Uterus (tissue), 4 donors: ENCODE results near the gene IL3. TPM values are rescaled to one million over a fixed set of nuclear protein-coding genes. Genes with fewer than 3 reads are reported as not detected.

Experiments used
- DNase-seq, 2 donors: peaks; one replicate each; pipeline ENCODE4 v3.0.0-alpha.2; 2019 to 2020
- H3K27ac ChIP-seq, 2 donors: fragments of 200-600 bp; sonication (generic); 1 replicate in 1 of 2; 2 replicates in 1 of 2; pipeline ENCODE4 v1.5.1; 2016 to 2018
- H3K27me3 ChIP-seq, 2 donors: fragments of 200-600 bp; sonication (generic); one replicate each; pipeline ENCODE4 v1.5.1; 2018 to 2019; ENCODE audit warnings: control low read depth in 1 of 2
- H3K36me3 ChIP-seq, 2 donors: fragments of 200-600 bp; sonication (generic); one replicate each; pipeline ENCODE4 v1.5.1; 2019; ENCODE audit warnings: control low read depth in 1 of 2
- H3K4me1 ChIP-seq, 2 donors: fragments of 200-600 bp; sonication (generic); one replicate each; pipeline ENCODE4 v1.5.1; 2018 to 2019; ENCODE audit warnings: control low read depth in 1 of 2
- H3K4me3 ChIP-seq, 2 donors: fragments of 200-600 bp; sonication (generic); 1 replicate in 1 of 2; 2 replicates in 1 of 2; pipeline ENCODE4 v1.5.1; 2018 to 2019; ENCODE audit warnings: mild to moderate bottlenecking in 1 of 2
- H3K9me3 ChIP-seq, 2 donors: fragments of 200-600 bp; sonication (generic); one replicate each; pipeline ENCODE4 v1.5.1; 2019; ENCODE audit warnings: control low read depth in 1 of 2
- POLR2A ChIP-seq, 2 donors: fragments of 450-650 bp; IDR thresholded peaks; one replicate each; pipeline ENCODE4 v1.6.1; 2016; ENCODE audit warnings: antibody characterized with exemption in 2 of 2, mild to moderate bottlenecking in 1 of 2, moderate library complexity in 1 of 2
- intact Hi-C: fragments of 100-400 bp; cut with DNase I; formaldehyde crosslinking; loops from one replicate; pipeline ENCODE4 v1.15.1; 2023; ENCODE audit warnings: low total_unique reads
- total RNA-seq, 4 donors: library from RNA; depleted of rRNA in 3 of 4; stranded (reverse); fragments of >200 nt in 3 of 4; gene quantifications; one replicate each; pipeline versions ENCODE4 v1.1.0 to v1.2.4, GENCODE V29; 2014 to 2023
- TF ChIP-seq, protein P1 (sequence below), 4 experiments: fragments of 200-600 bp in 2 of 4; fragments of 450-650 bp in 2 of 4; sonication (generic) in 2 of 4; IDR thresholded peaks; one replicate each; pipeline ENCODE4 v1.5.1; 2016 to 2019; ENCODE audit warnings: antibody characterized with exemption in 4 of 4, mild to moderate bottlenecking in 2 of 4, moderate library complexity in 1 of 4
- donor health status: DM: yes; HTN: yes; CAD: no.

Gene IL3
- total RNA-seq, 4 donors from 2014 or later = not detected

DNA sequence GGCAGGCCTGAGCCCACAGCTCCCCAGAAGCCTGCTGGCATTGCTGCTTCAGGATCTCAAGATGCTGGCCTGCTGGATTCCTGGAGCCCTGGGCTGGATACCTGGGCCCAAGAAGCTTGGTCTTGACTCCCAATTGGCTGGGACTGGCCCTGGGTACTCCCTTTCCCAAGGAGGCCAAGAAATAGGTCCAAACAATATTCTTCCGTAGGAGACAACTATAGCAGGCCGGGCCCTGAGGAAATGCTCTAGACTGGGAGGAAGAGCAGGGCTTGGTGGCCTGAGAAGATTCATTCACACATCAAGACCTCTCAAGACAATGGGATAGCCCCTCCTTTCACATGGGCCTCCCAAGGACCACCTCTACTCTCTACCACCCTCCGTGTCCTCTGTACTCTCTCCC, 21.0 kb downstream of the IL3 start:
- Histone ChIP-seq H3K27ac (no peak overlapping the region), H3K4me3 (no peak overlapping the region), H3K9me3 (no peaks in the 10 kb centered on the region), H3K27me3 (no peaks in the 10 kb centered on the region), H3K4me1 (no peaks in the 10 kb centered on the region), H3K36me3 (no peaks in the 10 kb centered on the region)
- TF ChIP-seq, protein P1, sequence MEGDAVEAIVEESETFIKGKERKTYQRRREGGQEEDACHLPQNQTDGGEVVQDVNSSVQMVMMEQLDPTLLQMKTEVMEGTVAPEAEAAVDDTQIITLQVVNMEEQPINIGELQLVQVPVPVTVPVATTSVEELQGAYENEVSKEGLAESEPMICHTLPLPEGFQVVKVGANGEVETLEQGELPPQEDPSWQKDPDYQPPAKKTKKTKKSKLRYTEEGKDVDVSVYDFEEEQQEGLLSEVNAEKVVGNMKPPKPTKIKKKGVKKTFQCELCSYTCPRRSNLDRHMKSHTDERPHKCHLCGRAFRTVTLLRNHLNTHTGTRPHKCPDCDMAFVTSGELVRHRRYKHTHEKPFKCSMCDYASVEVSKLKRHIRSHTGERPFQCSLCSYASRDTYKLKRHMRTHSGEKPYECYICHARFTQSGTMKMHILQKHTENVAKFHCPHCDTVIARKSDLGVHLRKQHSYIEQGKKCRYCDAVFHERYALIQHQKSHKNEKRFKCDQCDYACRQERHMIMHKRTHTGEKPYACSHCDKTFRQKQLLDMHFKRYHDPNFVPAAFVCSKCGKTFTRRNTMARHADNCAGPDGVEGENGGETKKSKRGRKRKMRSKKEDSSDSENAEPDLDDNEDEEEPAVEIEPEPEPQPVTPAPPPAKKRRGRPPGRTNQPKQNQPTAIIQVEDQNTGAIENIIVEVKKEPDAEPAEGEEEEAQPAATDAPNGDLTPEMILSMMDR (IDR thresholded peaks at IDR 0.05) = no peak
- no peak for DNase-seq
- intact Hi-C loops = no loop called here

DNA sequence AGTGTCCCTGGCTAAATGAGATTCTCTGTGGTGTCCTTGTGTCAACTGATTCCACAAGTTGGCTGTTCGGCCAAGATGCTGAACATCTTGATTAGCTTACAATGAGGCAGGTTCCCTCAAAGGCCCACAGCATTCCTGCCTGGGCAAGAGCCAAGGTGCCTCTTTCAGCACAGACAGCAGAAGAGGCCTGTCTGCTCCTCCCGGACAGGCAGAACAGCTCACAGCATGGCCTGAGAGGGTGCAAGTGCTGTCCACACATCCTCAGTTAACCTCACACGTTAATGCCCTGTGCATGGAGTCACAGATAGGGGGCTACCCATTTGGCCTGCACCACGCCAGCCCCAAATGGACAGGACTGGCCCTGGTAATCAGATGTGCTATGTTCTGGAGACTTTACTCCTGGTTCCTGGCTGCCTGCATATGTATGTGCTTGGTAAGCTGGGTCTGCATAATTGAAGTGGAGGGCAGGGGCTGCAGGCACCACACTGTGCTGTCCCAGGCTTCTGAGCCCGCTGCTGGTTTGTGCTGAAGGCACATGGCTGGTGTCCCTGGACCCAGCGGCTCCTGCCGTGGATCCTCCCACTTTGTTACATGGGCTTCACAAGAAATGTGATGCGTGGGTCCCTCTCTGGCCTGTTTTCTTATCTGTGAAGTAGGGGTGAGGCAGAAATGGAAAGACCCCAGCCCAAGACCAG, 22.0 kb downstream of the IL3 start:
- Histone ChIP-seq H3K27me3 (no peaks in the 10 kb centered on the region), H3K36me3 (no peaks in the 10 kb centered on the region), H3K27ac (no peak overlapping the region), H3K4me1 (no peaks in the 10 kb centered on the region), H3K9me3 (no peaks in the 10 kb centered on the region), H3K4me3 (no peak overlapping the region)
- TF ChIP-seq POLR2A (IDR thresholded peaks at IDR 0.05) = no peak
- TF ChIP-seq, protein P1 (IDR thresholded peaks at IDR 0.05) = no peak
- DNase-seq = no peak
- intact Hi-C loops = no loop called here

DNA sequence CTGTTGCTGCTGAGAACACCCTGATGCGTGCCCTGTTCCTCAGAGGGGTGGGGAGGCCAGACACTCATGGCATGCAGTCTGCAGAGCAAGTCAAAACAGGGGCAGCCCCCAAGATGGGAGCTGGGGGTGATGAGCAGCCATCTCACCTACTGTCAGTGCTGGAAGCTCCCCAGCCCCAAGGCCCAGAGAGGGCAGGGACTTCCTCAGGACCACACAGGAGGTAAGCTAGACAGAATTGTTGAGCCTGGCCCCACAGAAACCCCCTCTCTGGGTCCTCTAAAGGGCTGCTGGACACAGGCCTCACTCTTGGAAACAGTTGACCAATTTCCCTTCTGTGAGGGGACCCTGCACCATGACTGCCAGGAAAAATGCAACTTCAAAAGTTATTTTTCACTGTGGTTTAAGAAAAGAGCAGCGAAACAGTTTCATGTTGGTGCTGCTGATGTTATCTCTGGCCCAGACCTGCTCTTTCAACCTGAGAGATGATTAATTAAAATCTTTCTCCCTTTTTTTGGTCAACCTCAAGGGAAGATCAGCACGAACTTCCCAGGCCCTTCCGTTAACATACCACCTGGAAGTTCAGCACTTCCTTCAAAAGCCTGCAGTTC, 22.7 kb downstream of the IL3 start:
- intact Hi-C loops = no loop called here
- no peaks in the 10 kb centered on the region for H3K27me3 ChIP-seq
- no peaks in the 10 kb centered on the region for H3K9me3 ChIP-seq
- TF ChIP-seq POLR2A (IDR thresholded peaks at IDR 0.05) = no peak
- TF ChIP-seq, protein P1 (IDR thresholded peaks at IDR 0.05) = no peak
- no peak overlapping the region for H3K27ac ChIP-seq
- H3K36me3 ChIP-seq = no peaks in the 10 kb centered on the region
- no peak for DNase-seq
- no peak overlapping the region for H3K4me3 ChIP-seq
- no peaks in the 10 kb centered on the region for H3K4me1 ChIP-seq

DNA sequence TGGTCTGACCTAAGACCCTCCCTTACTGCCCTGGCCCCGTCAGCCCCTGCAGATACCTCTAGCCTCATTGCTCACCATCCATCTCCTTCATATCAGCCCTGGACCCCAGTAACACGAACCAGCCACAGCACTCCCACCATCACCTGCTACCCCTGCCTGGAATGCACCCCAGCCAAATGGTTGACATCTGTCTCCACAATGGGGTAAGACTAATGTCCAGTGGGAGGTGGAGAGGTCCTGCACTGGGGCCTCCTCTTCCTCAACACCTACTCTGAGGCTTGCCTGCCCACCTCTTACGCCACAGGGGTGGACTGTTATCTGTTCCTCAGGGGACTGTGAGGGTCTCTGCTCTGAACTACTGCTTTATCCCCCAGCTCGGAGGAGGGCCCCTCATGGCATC, 25.2 kb downstream of the IL3 start:
- no peaks in the 10 kb centered on the region for H3K4me1 ChIP-seq
- no peaks in the 10 kb centered on the region for H3K27me3 ChIP-seq
- H3K9me3 ChIP-seq = no peaks in the 10 kb centered on the region
- intact Hi-C loops = no loop called here
- TF ChIP-seq, protein P1 (IDR thresholded peaks at IDR 0.05) = no peak
- no peak for TF ChIP-seq POLR2A (IDR thresholded peaks at IDR 0.05)
- H3K27ac ChIP-seq = no peak overlapping the region
- H3K36me3 ChIP-seq = no peaks in the 10 kb centered on the region
- DNase-seq = no peak
- H3K4me3 ChIP-seq = no peak overlapping the region

DNA sequence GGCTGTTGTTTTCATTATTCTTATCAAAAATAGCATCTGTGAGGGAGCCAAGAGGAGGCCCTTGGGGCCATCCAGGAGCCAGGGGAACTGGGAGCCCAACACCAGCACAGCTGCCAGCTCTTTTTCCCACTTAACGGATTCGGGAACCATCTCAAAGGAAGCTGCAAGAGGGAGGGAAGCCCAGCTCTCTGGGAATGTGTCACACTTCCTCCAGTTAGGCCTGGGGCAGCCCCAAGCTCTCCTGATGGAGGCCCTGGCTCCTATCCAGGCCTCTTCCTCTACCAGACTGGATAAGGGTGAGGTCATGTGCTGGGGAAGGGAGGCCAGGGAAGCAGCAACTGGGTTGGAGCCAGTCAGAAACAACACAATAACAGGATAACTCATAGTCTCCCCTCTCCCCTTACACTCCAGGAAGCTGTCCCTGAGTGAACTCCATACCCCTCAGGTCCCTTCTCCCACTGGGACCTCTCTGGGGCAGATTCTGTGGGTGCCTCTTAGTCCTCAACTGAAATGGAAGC, 25.9 kb downstream of the IL3 start:
- intact Hi-C loops = no loop called here
- DNase-seq = peak in 1 of 2 donors; percentile 42
- Histone ChIP-seq H3K27me3 (no peaks in the 10 kb centered on the region), H3K9me3 (no peaks in the 10 kb centered on the region), H3K4me1 (no peaks in the 10 kb centered on the region), H3K27ac (no peak overlapping the region), H3K4me3 (no peak overlapping the region), H3K36me3 (no peaks in the 10 kb centered on the region)
- TF ChIP-seq, protein P1 (IDR thresholded peaks at IDR 0.05) = no peak
- TF ChIP-seq POLR2A (IDR thresholded peaks at IDR 0.05) = no peak
